Skeletal muscle tissue (tissue), 4 donors: Measurements from ENCODE around the gene ACAN. TPM values are rescaled to one million over a fixed set of nuclear protein-coding genes. Genes with fewer than 3 reads are reported as not detected.

ENCODE experiments used
- H3K27ac ChIP-seq: one replicate; pipeline ENCODE4 v1.7.0; 2013; ENCODE audit warnings: mild to moderate bottlenecking, low read depth, low read length, inconsistent platforms
- H3K27me3 ChIP-seq, 3 donors: one replicate each; pipeline ENCODE4 v1.7.0; 2013; ENCODE audit warnings: low read length in 3 of 3; ENCODE audit not compliant: control insufficient read depth in 3 of 3, insufficient read depth in 3 of 3
- H3K36me3 ChIP-seq, 3 donors: one replicate each; pipeline ENCODE4 v1.7.0; 2013; ENCODE audit warnings: low read length in 3 of 3; ENCODE audit not compliant: control insufficient read depth in 3 of 3, insufficient read depth in 3 of 3
- H3K4me1 ChIP-seq, 3 donors: one replicate each; pipeline ENCODE4 v1.7.0; 2013; ENCODE audit warnings: low read length in 3 of 3, mild to moderate bottlenecking in 3 of 3; ENCODE audit not compliant: control insufficient read depth in 3 of 3, insufficient read depth in 3 of 3
- H3K4me3 ChIP-seq, 3 donors: one replicate each; pipeline ENCODE4 v1.7.0; 2013; ENCODE audit warnings: low read length in 3 of 3
- H3K9ac ChIP-seq, 3 donors: one replicate each; pipeline ENCODE4 v1.7.0; 2013; ENCODE audit warnings: low read length in 3 of 3, mild to moderate bottlenecking in 3 of 3, moderate library complexity in 2 of 3, low read depth in 1 of 3
- H3K9me3 ChIP-seq, 3 donors: one replicate each; pipeline ENCODE4 v1.7.0; 2013; ENCODE audit warnings: low read length in 3 of 3; ENCODE audit not compliant: control insufficient read depth in 3 of 3
- total RNA-seq: library from RNA; depleted of rRNA; stranded (reverse); fragments of >200 nt; gene quantifications from one replicate; pipeline ENCODE4 v1.2.3, GENCODE V29; 2014
- donor health status: Osteomylitis.

The ACAN gene
- total RNA-seq, 1 donor from 2014 or later, result 13.6 TPM

DNA sequence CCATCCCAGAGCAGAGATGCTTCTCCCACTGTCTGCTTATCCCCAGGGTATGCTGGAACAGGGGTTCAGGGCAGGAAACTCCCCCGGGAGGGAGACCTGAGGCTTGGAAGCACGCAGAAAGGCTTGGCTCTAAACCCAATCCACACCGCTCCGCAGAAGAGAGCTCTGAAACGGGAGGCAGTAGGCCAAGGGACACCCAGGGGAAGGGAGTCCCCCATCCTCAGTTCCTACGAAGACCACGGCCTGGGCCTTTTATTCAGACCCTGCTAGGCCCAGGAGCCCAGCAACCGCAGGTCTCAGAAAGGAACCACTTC is 93.9 kb downstream of the ACAN start:
- Histone ChIP-seq H3K9ac (peak overlapping the region; percentile 27 to 74 (median 55)), H3K36me3 (peaks cover 22 to 31% (median 23%) of the 10 kb centered on the region in 3 donors), H3K4me3 (peak overlapping the region in 2 of 3 donors; percentile 38 to 49), H3K4me1 (peaks cover 30 to 61% (median 61%) of the 10 kb centered on the region in 3 donors), H3K9me3 (no peaks in the 10 kb centered on the region), H3K27ac (peak overlapping the region; percentile 64), H3K27me3 (peaks cover 6 to 14% (median 14%) of the 10 kb centered on the region in 3 donors)

DNA sequence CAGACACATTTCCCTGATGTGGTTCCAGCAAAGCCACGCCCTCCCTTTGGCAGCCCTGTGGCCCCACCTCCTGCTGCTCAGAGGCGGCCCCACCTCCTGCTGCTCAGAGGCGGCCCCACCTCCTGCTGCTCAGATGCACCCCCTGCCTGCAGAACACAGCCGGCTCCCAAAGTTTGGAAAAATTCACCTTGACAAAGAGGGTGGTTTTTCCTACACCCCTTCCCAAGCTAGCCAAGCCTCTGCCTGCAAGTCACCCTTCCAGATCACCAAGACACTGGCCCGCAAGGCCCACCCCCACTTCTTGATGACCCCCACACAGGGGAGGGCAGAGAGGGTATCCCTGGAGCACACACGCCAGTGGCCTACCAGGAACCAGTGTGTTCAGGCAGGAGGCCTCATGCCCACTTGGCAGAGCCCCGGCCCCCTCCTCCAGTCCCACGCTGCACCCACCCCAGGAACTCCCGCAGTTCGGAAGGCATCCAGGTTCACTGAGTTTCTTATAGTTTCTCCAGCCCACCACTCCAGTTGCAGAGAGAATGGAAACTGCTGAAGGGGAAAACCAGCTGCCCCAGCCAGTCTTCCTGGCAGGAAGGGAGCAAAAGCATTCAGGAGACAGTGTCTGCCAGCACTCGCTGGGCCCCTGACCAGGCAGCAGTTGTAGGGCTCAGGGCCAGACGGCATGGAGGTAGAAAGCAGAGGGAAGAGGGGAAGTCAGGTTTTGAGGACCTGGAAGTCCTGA is 94.4 kb downstream of the ACAN start:
- Histone ChIP-seq H3K4me3 (peak overlapping the region in 2 of 3 donors; percentile 38 to 64), H3K27ac (peak overlapping the region; percentile 64), H3K9me3 (no peaks in the 10 kb centered on the region), H3K9ac (peak overlapping the region; percentile 55 to 74 (median 74)), H3K4me1 (peaks cover 30 to 66% (median 62%) of the 10 kb centered on the region in 3 donors), H3K36me3 (peaks cover 27 to 37% (median 27%) of the 10 kb centered on the region in 3 donors), H3K27me3 (peaks cover 6 to 14% (median 14%) of the 10 kb centered on the region in 3 donors)

DNA sequence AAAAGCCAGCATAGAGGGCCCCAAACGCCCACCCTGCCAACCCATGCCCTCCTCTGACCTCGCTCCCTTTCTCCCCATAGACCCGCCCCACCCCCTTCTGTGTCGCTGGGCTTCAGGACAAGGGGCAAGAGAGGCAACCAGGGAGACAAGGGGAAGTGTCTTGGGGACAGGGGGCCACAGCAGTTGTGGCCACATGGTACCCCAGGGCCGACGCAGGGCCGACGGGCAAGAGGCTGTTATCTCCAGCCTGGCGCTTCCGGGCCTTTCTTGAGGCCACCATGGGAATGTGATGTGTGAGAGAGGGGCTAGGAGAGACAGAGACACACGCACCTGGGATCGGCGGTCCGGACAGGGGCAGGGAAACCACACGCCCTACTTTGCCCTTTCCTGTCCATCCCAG is 95.5 kb downstream of the ACAN start:
- peaks cover 6 to 14% (median 14%) of the 10 kb centered on the region in 3 donors for H3K27me3 ChIP-seq
- no peaks in the 10 kb centered on the region for H3K9me3 ChIP-seq
- H3K4me3 ChIP-seq, result no peak overlapping the region
- no peak overlapping the region for H3K9ac ChIP-seq
- no peak overlapping the region for H3K27ac ChIP-seq
- peaks cover 32 to 42% (median 34%) of the 10 kb centered on the region in 3 donors for H3K36me3 ChIP-seq
- H3K4me1 ChIP-seq, result peaks cover 30 to 68% (median 63%) of the 10 kb centered on the region in 3 donors

- Histone ChIP-seq H3K27ac (peak overlapping the region; percentile 5), H3K36me3 (peaks cover 34 to 42% (median 39%) of the 10 kb centered on the region in 3 donors)
Observed at GRCh38 chr15:88899251-88899650, 96.0 kb downstream of the ACAN start.

GRCh38 chr15:88900309-88900981 is 97.2 kb downstream of the ACAN start:
- Histone ChIP-seq H3K4me3 (no peak overlapping the region), H3K9ac (peak overlapping the region in 2 of 3 donors; percentile 40 to 50), H3K27me3 (peaks cover 0 to 3% (median 0%) of the 10 kb centered on the region in 3 donors), H3K27ac (peak overlapping the region; percentile 61), H3K4me1 (peaks cover 32 to 66% (median 65%) of the 10 kb centered on the region in 3 donors), H3K9me3 (no peaks in the 10 kb centered on the region), H3K36me3 (peaks cover 36 to 49% (median 43%) of the 10 kb centered on the region in 3 donors)

More at GRCh38 chr15:88899251-88899650, 96.0 kb downstream of the ACAN start:
- peaks cover 29 to 66% (median 65%) of the 10 kb centered on the region in 3 donors for H3K4me1 ChIP-seq
- H3K4me3 ChIP-seq, result no peak overlapping the region
- H3K9ac ChIP-seq, result no peak overlapping the region
- H3K9me3 ChIP-seq, result no peaks in the 10 kb centered on the region
- H3K27me3 ChIP-seq, result peaks cover 6 to 11% (median 9%) of the 10 kb centered on the region in 3 donors

DNA sequence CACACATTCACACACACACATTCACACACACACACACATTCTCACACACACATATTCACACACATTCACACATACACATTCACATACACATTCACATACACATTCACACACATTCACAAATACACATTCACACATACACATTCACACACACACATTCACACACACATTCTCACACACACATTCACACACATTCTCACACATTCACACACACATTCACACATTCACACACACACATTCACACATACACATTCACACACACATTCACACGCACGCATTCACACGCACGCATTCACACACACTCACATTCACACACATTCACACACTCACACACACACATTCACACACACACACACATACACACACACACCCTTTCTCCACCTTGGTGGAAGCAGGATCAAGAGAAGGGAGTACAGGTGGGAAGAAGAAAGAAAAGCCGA is 97.8 kb downstream of the ACAN start:
- Histone ChIP-seq H3K27ac (peak overlapping the region; percentile 61), H3K4me1 (peaks cover 30 to 69% (median 68%) of the 10 kb centered on the region in 3 donors), H3K9me3 (no peaks in the 10 kb centered on the region), H3K27me3 (no peaks in the 10 kb centered on the region), H3K4me3 (no peak overlapping the region), H3K36me3 (peaks cover 37 to 53% (median 48%) of the 10 kb centered on the region in 3 donors), H3K9ac (no peak overlapping the region)

DNA sequence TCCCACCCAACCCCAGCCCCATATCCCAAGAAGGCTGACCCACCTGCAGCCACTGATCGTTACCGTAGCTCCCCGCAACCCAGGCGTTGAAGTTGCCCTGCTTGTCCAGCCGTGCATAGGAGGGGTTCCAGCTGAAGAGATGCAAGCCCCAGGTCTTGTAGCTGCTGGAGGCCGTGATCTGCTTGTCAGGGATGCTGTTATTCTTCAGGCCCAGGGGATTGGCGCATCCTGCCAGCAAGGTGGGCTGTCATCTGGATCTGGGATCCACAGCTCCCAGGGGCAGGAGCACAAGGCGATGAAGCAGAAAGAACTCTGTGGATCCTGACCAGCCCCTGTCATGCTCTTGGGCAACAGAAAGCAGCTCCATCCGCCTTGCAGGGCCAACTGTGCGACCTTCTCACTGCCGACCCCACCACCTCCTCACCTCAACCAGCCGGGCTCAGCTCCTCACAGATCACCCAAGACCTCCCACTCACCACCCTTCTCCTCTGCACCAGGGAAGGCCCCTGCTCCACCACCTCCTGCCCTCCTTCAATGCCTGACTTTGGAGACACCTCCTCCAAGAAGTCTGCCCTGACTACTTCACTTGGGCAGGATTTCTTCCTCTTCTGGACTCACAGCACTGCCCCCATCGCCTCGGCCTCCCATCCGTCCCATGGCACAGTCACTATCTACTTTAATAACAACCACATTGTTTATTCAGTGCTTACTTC is 98.4 kb downstream of the ACAN start:
- Histone ChIP-seq H3K9ac (peak overlapping the region in 1 of 3 donors; percentile 24), H3K9me3 (no peaks in the 10 kb centered on the region), H3K36me3 (peaks cover 43 to 59% (median 53%) of the 10 kb centered on the region in 3 donors), H3K4me3 (no peak overlapping the region), H3K4me1 (peaks cover 27 to 66% (median 65%) of the 10 kb centered on the region in 3 donors), H3K27ac (no peak overlapping the region), H3K27me3 (no peaks in the 10 kb centered on the region)

- H3K4me3 ChIP-seq, result no peak overlapping the region
- H3K4me1 ChIP-seq, result peaks cover 22 to 66% (median 65%) of the 10 kb centered on the region in 3 donors
- H3K9me3 ChIP-seq, result no peaks in the 10 kb centered on the region
- no peak overlapping the region for H3K27ac ChIP-seq
- no peaks in the 10 kb centered on the region for H3K27me3 ChIP-seq
- H3K9ac ChIP-seq, result peak overlapping the region in 1 of 3 donors; percentile 24
- peaks cover 49 to 64% (median 59%) of the 10 kb centered on the region in 3 donors for H3K36me3 ChIP-seq
Observed at GRCh38 chr15:88902221-88902835, 99.1 kb downstream of the ACAN start.

DNA sequence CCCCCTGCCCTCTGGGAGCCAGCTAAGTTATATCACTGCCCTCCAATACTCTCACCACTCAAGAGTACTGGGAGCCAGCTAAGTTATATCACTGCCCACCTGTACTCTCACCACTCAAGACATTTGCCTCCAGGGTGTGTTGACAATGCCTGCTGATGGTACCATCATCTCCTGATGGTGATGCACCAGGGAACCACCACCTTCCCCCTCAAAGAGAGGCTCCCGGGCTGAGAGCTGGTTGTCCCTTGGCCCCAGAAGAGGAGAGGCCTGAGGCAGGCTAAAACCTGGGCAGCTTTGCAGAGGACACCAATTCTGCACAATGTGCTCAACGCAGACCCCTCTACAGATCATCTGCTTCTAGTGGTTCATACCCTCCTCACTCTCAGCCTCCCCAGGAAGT is 99.6 kb downstream of the ACAN start:
- Histone ChIP-seq H3K27ac (no peak overlapping the region), H3K9me3 (no peaks in the 10 kb centered on the region), H3K4me1 (peaks cover 23 to 67% (median 66%) of the 10 kb centered on the region in 3 donors)

More for the DNA sequence above, 99.6 kb downstream of the ACAN start:
- peaks cover 52 to 64% (median 63%) of the 10 kb centered on the region in 3 donors for H3K36me3 ChIP-seq
- H3K27me3 ChIP-seq, result no peaks in the 10 kb centered on the region
- H3K4me3 ChIP-seq, result no peak overlapping the region
- H3K9ac ChIP-seq, result no peak overlapping the region
